A549 (cell line): ENCODE results near the gene MAPRE2. TPM values are rescaled to one million over a fixed set of nuclear protein-coding genes. Genes with fewer than 3 reads are reported as not detected.

Experiments used
- ATAC-seq, 2 experiments: fragments of 200-7000 bp in 1 of 2; fragments of >200 bp in 1 of 2; cut with Nextera tagmentation in 1 of 2; cut with Tn5 transposase in 1 of 2; 3 replicates each; pipeline versions ENCODE4 v1.8.0 to v1.9.1; 2018 to 2020; ENCODE audit warnings: mild to moderate bottlenecking in 1 of 2, moderate library complexity in 1 of 2
- CTCF ChIA-PET: fragments of 300-600 bp; sonication (Branson Sonifier 250); formaldehyde crosslinking; extraction: SDS; loops from one replicate; lab custom pipeline; 2021; ENCODE audit warnings: antibody characterized with exemption, inconsistent platforms; lab: Yijun Ruan, JAX
- POLR2A ChIA-PET: fragments of 350-600 bp; formaldehyde crosslinking; extraction: SDS; loops from one replicate; lab custom pipeline; 2021; ENCODE audit warnings: antibody characterized with exemption, inconsistent platforms; lab: Yijun Ruan, JAX
- DNase-seq, 2 experiments: peaks; one replicate each; pipeline versions ENCODE4 v3.0.0 to v3.0.0-alpha.2; 2011 to 2016; ENCODE audit warnings: low read depth in 1 of 2, low spot score in 1 of 2
- FAIRE-seq: peaks from 2 replicates; lab custom pipeline; 2011; peaks lifted over from hg19 to GRCh38; lab: Jason Lieb, UNC
- H3K27ac ChIP-seq, 2 experiments: fragments of >200 bp; sonication (Bioruptor Twin); formaldehyde crosslinking; 3 replicates each; pipeline ENCODE4 v1.5.1; 2016 to 2017
- H3K4me1 ChIP-seq: fragments of >200 bp; sonication (Bioruptor Twin); formaldehyde crosslinking; 3 replicates; pipeline ENCODE4 v1.6.1; 2016
- H3K4me2 ChIP-seq: fragments of >200 bp; sonication (Bioruptor Twin); formaldehyde crosslinking; 3 replicates; pipeline ENCODE4 v1.6.1; 2016
- H3K4me3 ChIP-seq: fragments of >200 bp; sonication (Bioruptor Twin); formaldehyde crosslinking; 3 replicates; pipeline ENCODE4 v1.5.1; 2016
- H3K9me3 ChIP-seq: fragments of >200 bp; sonication (Bioruptor Twin); formaldehyde crosslinking; 3 replicates; pipeline ENCODE4 v1.6.1; 2016
- BHLHE40 ChIP-seq: IDR thresholded peaks from 2 replicates; pipeline ENCODE4 v1.6.1; 2012; ENCODE audit warnings: low read depth, low read length, inconsistent platforms
- CBX2 ChIP-seq: fragments of 200-600 bp; sonication (generic); IDR thresholded peaks from 2 replicates; pipeline ENCODE4 v1.6.1; 2016; ENCODE audit warnings: low read depth, mild to moderate bottlenecking, borderline replicate concordance
- CHD2 ChIP-seq: fragments of 150-350 bp; IDR thresholded peaks from 2 replicates; pipeline ENCODE4 v1.6.1; 2014; ENCODE audit warnings: low read length; ENCODE audit not compliant: partially characterized antibody
- CHD4 ChIP-seq: fragments of 200-600 bp; sonication (generic); IDR thresholded peaks from 2 replicates; pipeline ENCODE4 v1.6.1; 2016; ENCODE audit warnings: antibody characterized with exemption, mild to moderate bottlenecking, borderline replicate concordance
- EHF ChIP-seq: fragments of 250-450 bp; sonication (Bioruptor Pico); IDR thresholded peaks from 2 replicates; pipeline ENCODE4 v1.5.0; 2020; ENCODE audit warnings: mild to moderate bottlenecking
- EP300 ChIP-seq, 2 experiments: fragments of >200 bp; sonication (Bioruptor Twin); formaldehyde crosslinking; IDR thresholded peaks; 2 replicates in 1 of 2; 3 replicates in 1 of 2; pipeline ENCODE4 v1.6.1; 2016 to 2017
- FOXS1 ChIP-seq: fragments of 250-450 bp; sonication (Bioruptor Pico); IDR thresholded peaks from 2 replicates; pipeline ENCODE4 v1.5.0; 2020; ENCODE audit warnings: mild to moderate bottlenecking, moderate library complexity
- HDAC2 ChIP-seq: fragments of 200-600 bp; sonication (generic); IDR thresholded peaks from 2 replicates; pipeline ENCODE4 v1.6.1; 2016
- HOXA7 ChIP-seq: fragments of 250-450 bp; sonication (Bioruptor Pico); IDR thresholded peaks from 2 replicates; pipeline ENCODE4 v1.5.0; 2020; ENCODE audit warnings: mild to moderate bottlenecking, moderate library complexity
- HOXB13 ChIP-seq: fragments of 250-450 bp; sonication (Bioruptor Pico); IDR thresholded peaks from 2 replicates; pipeline ENCODE4 v1.5.0; 2020; ENCODE audit warnings: low read depth, mild to moderate bottlenecking, moderate library complexity
- JUNB ChIP-seq: fragments of >200 bp; sonication (Bioruptor Twin); formaldehyde crosslinking; IDR thresholded peaks from 2 replicates; pipeline ENCODE4 v1.6.1; 2016
- KDM1A ChIP-seq: fragments of 200-600 bp; sonication (generic); IDR thresholded peaks from 2 replicates; pipeline ENCODE4 v1.6.1; 2016; ENCODE audit warnings: low read depth, mild to moderate bottlenecking
- MAFK ChIP-seq: fragments of 450-650 bp; IDR thresholded peaks from 2 replicates; pipeline ENCODE4 v1.6.1; 2014; ENCODE audit not compliant: partially characterized antibody
- MAZ ChIP-seq: fragments of 150-350 bp; IDR thresholded peaks from 2 replicates; pipeline ENCODE4 v1.6.1; 2014; ENCODE audit warnings: antibody characterized with exemption, low read depth, low read length, borderline replicate concordance
- NPAS2 ChIP-seq: fragments of 250-450 bp; sonication (Bioruptor Pico); IDR thresholded peaks from 2 replicates; pipeline ENCODE4 v1.8.0; 2022; ENCODE audit warnings: mild to moderate bottlenecking, moderate library complexity, borderline replicate concordance
- NR3C1 ChIP-seq: fragments of >200 bp; sonication (Bioruptor Twin); formaldehyde crosslinking; IDR thresholded peaks from 3 replicates; pipeline ENCODE4 v1.6.1; 2017
- PHF8 ChIP-seq: fragments of 200-600 bp; sonication (generic); IDR thresholded peaks from 2 replicates; pipeline ENCODE4 v1.6.1; 2016; ENCODE audit warnings: low read depth, mild to moderate bottlenecking, antibody characterized with exemption, moderate library complexity, borderline replicate concordance
- POLR2A ChIP-seq: IDR thresholded peaks from 2 replicates; pipeline ENCODE4 v1.6.1; 2012; ENCODE audit warnings: mild to moderate bottlenecking, low read length
- POLR2AphosphoS2 ChIP-seq: conservative IDR thresholded peaks from 2 replicates; pipeline ENCODE4 v1.6.1; 2012; ENCODE audit warnings: low read length, improper control_type of control experiment, inconsistent platforms
- RARB ChIP-seq: fragments of 250-450 bp; sonication (Bioruptor Pico); IDR thresholded peaks from 2 replicates; pipeline ENCODE4 v1.8.0; 2021; ENCODE audit warnings: mild to moderate bottlenecking, moderate library complexity
- TFCP2L1 ChIP-seq: fragments of 250-450 bp; sonication (Bioruptor Pico); IDR thresholded peaks from 2 replicates; pipeline ENCODE4 v1.5.0; 2021; ENCODE audit warnings: mild to moderate bottlenecking
- ZC3H11A ChIP-seq: fragments of 450-650 bp; IDR thresholded peaks from 2 replicates; pipeline ENCODE4 v1.6.1; 2014; ENCODE audit warnings: antibody characterized with exemption, mild to moderate bottlenecking
- ZFP36 ChIP-seq: fragments of 450-650 bp; IDR thresholded peaks from 2 replicates; pipeline ENCODE4 v1.6.1; 2014; ENCODE audit warnings: borderline replicate concordance; ENCODE audit not compliant: partially characterized antibody
- WGBS: methylation state at CpG from one replicate; pipeline ENCODE4 v1.1.6; 2017; ENCODE audit errors: missing lambda C conversion rate; 5-methylcytosine and 5-hydroxymethylcytosine counted together
- polyA plus RNA-seq, 4 experiments: library from polyadenylated mRNA; depleted of rRNA in 3 of 4; stranded (reverse); fragments of >200 nt; fragmentation: RNase III in 1 of 4; extraction: RNeasy Plus Mini Kit Qiagen cat#74134 plus additional on column Dnase treatment in 1 of 4; gene quantifications; 2 replicates in 3 of 4; 3 replicates in 1 of 4; pipeline ENCODE4 v1.2.3, GENCODE V29; 2011 to 2017
- TF ChIP-seq, protein P1 (sequence below): fragments of >200 bp; sonication (Bioruptor Twin); formaldehyde crosslinking; IDR thresholded peaks from 3 replicates; pipeline ENCODE4 v1.6.1; 2016
- TF ChIP-seq, protein P2 (sequence below): fragments of 200-600 bp; sonication (generic); IDR thresholded peaks from 2 replicates; pipeline ENCODE4 v1.6.1; 2016; ENCODE audit warnings: antibody characterized with exemption, mild to moderate bottlenecking, moderate library complexity
- TF ChIP-seq, protein P3 (sequence below): fragments of 150-350 bp; IDR thresholded peaks from 2 replicates; pipeline ENCODE4 v1.6.1; 2014; ENCODE audit warnings: low read depth, mild to moderate bottlenecking, low read length

Gene MAPRE2
- polyA plus RNA-seq, 2 of the 4 experiments (the other 2 are of a cell fraction), result 11.4 to 59.1 TPM

DNA sequence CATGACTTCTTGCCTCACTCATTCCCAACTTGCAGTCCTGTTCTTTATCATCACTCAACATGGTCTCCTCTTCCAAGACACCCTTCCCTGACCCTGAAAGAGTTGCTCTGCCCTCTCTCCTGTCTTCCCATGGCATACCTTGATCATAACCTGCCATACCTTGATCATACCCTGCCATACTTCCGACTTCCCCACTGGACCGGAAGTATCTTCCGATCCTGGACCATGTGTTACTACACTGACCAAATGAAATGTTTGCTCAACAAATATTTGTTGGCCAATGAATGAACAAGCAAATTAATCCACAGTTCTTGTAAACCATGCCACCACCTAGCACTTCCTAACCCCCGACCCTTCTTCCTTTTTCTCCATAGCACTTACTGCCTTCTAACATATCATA lies 138.7 kb downstream of the MAPRE2 start:
- ATAC-seq (no peak), FAIRE-seq (no peak), DNase-seq (no peak)
- Histone ChIP-seq H3K4me1 (no peaks in the 10 kb centered on the region), H3K9me3 (no peaks in the 10 kb centered on the region), H3K27ac (no peak overlapping the region), H3K4me3 (no peak overlapping the region), H3K4me2 (no peak overlapping the region)
- ChIA-PET POLR2A (no interaction called here), CTCF (interaction anchor here (0.6 kb wide), 1 partner anchor 1920 kb away, joined by 3 read pairs; no protein-coding TSS in a partner anchor)
- 87% methylated on average over 4 of the region's 4 CpGs for whole genome bisulfite sequencing
- TF ChIP-seq CHD2, result no peak
- TF ChIP-seq HOXA7, result no peak
- TF ChIP-seq, protein P1, sequence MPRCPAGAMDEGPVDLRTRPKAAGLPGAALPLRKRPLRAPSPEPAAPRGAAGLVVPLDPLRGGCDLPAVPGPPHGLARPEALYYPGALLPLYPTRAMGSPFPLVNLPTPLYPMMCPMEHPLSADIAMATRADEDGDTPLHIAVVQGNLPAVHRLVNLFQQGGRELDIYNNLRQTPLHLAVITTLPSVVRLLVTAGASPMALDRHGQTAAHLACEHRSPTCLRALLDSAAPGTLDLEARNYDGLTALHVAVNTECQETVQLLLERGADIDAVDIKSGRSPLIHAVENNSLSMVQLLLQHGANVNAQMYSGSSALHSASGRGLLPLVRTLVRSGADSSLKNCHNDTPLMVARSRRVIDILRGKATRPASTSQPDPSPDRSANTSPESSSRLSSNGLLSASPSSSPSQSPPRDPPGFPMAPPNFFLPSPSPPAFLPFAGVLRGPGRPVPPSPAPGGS, result no peak
- TF ChIP-seq ZC3H11A, result no peak
- no peak for TF ChIP-seq CBX2
- no peak for TF ChIP-seq RARB
- no peak for TF ChIP-seq FOXS1 (CRISPR knock-in tag)
- no peak for TF ChIP-seq BHLHE40
- no peak for TF ChIP-seq MAFK
- TF ChIP-seq ZFP36, result no peak
- no peak for TF ChIP-seq MAZ
- no peak for TF ChIP-seq POLR2A
- TF ChIP-seq, protein P2, sequence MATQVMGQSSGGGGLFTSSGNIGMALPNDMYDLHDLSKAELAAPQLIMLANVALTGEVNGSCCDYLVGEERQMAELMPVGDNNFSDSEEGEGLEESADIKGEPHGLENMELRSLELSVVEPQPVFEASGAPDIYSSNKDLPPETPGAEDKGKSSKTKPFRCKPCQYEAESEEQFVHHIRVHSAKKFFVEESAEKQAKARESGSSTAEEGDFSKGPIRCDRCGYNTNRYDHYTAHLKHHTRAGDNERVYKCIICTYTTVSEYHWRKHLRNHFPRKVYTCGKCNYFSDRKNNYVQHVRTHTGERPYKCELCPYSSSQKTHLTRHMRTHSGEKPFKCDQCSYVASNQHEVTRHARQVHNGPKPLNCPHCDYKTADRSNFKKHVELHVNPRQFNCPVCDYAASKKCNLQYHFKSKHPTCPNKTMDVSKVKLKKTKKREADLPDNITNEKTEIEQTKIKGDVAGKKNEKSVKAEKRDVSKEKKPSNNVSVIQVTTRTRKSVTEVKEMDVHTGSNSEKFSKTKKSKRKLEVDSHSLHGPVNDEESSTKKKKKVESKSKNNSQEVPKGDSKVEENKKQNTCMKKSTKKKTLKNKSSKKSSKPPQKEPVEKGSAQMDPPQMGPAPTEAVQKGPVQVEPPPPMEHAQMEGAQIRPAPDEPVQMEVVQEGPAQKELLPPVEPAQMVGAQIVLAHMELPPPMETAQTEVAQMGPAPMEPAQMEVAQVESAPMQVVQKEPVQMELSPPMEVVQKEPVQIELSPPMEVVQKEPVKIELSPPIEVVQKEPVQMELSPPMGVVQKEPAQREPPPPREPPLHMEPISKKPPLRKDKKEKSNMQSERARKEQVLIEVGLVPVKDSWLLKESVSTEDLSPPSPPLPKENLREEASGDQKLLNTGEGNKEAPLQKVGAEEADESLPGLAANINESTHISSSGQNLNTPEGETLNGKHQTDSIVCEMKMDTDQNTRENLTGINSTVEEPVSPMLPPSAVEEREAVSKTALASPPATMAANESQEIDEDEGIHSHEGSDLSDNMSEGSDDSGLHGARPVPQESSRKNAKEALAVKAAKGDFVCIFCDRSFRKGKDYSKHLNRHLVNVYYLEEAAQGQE, result no peak
- no peak for TF ChIP-seq JUNB
- no peak for TF ChIP-seq EP300 (IDR thresholded peaks at IDR 0.05)
- no peak for TF ChIP-seq PHF8
- no peak for TF ChIP-seq EHF
- no peak for TF ChIP-seq POLR2AphosphoS2

DNA sequence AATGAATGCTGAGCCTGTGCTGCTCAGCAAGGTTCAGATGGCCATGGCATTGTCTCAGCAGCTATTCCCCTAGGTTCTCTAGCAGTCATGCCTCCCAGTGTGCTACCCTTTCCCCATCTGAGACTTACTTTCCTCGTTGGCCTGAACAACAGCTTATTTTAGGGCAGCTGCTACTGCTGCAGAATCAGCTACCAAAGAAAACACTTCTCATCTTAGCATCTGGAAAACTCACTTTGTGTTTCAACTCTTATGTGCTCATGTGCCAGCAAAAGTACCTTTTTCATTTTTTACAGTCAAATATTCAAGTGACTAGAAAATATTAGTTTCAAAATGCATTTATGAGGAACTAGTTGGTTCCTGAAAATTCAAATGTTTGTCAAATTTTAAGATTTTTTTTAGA lies 139.2 kb downstream of the MAPRE2 start:
- FAIRE-seq, result no peak
- Histone ChIP-seq H3K4me2 (no peak overlapping the region), H3K4me3 (no peak overlapping the region), H3K4me1 (no peaks in the 10 kb centered on the region), H3K9me3 (no peaks in the 10 kb centered on the region), H3K27ac (no peak overlapping the region)
- ChIA-PET CTCF (no interaction called here), POLR2A (no interaction called here)
- TF ChIP-seq KDM1A (no peak), TFCP2L1 (CRISPR knock-in tag) (no peak), HOXB13 (CRISPR knock-in tag) (no peak), RARB (no peak), NR3C1 (no peak), NPAS2 (CRISPR knock-in tag) (no peak), JUNB (no peak), CHD4 (no peak), HDAC2 (no peak)
- TF ChIP-seq, protein P3, sequence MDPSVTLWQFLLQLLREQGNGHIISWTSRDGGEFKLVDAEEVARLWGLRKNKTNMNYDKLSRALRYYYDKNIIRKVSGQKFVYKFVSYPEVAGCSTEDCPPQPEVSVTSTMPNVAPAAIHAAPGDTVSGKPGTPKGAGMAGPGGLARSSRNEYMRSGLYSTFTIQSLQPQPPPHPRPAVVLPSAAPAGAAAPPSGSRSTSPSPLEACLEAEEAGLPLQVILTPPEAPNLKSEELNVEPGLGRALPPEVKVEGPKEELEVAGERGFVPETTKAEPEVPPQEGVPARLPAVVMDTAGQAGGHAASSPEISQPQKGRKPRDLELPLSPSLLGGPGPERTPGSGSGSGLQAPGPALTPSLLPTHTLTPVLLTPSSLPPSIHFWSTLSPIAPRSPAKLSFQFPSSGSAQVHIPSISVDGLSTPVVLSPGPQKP, result no peak
- TF ChIP-seq, protein P2, result no peak
- ATAC-seq, result no peak
- WGBS, result 20% methylated on average over 1 of the region's 1 CpG
- DNase-seq, result no peak
